AG09309 (cell line): ENCODE measurements around the gene PRM3.

Experiments used
- DNase-seq: peaks from one replicate; pipeline ENCODE4 v3.0.0-alpha.2; 2010; ENCODE audit warnings: low read depth
- H3K4me3 ChIP-seq: 2 replicates; pipeline ENCODE4 v1.5.1; 2011; ENCODE audit warnings: mild to moderate bottlenecking, low read depth, low read length, moderate library complexity; ENCODE audit not compliant: control insufficient read depth
- TF ChIP-seq, protein P1 (sequence below): IDR thresholded peaks from 2 replicates; pipeline ENCODE4 v1.5.1; 2011; ENCODE audit warnings: mild to moderate bottlenecking, low read depth, low read length, inconsistent platforms; ENCODE audit not compliant: insufficient read depth, control insufficient read depth; ENCODE audit errors: missing control alignments

Gene PRM3

DNA sequence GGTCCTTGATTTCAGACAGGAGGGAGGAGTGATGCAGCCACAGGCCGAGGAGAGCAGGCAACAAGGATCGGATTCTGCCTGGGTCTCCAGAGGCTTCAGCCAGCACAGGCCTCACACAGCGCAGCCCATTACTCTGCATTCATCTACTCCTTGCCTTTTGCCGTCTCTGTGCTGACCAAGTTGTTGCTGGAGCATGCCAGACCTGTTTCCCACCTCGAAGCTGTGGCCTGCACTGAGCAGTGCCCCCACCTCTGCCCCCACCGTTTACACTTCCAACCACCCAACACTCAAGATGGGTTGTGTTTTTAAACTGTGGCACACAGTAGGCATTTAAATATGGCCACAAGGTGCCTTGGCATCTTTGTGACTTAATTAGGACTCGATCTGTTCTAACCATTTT lies 1.5 kb upstream of the PRM3 start:
- no peak overlapping the region for H3K4me3 ChIP-seq
- no peak for DNase-seq
- TF ChIP-seq, protein P1, sequence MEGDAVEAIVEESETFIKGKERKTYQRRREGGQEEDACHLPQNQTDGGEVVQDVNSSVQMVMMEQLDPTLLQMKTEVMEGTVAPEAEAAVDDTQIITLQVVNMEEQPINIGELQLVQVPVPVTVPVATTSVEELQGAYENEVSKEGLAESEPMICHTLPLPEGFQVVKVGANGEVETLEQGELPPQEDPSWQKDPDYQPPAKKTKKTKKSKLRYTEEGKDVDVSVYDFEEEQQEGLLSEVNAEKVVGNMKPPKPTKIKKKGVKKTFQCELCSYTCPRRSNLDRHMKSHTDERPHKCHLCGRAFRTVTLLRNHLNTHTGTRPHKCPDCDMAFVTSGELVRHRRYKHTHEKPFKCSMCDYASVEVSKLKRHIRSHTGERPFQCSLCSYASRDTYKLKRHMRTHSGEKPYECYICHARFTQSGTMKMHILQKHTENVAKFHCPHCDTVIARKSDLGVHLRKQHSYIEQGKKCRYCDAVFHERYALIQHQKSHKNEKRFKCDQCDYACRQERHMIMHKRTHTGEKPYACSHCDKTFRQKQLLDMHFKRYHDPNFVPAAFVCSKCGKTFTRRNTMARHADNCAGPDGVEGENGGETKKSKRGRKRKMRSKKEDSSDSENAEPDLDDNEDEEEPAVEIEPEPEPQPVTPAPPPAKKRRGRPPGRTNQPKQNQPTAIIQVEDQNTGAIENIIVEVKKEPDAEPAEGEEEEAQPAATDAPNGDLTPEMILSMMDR = no peak

DNA sequence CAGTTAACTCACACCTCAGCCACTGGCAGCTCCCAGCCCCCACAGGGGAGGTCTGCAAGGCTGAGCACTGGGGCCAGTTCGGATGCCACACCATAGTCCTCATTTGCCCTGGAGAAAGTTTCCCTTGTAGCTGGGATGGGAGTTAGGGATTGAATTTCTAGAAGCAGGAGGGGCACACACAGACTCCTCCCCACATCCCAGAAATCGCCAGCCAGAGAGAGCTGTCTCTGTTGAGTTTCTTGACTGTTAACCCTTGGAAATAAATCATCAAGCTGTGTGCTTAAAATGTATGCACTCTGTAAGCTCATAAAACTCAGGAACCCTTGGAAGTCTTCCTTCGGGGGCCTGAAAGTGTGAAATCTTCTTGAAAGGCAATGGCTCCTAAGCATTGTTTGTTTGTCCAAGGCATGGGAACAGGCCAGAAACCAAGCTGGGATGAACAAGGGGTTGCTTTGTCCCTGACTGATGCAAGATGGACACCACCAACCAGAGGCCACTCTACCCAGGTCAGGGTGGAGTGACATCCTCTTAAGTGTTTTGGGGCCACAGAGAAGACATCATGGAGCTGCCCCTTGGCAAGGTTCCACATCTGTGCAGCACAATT lies 394 bp upstream of the PRM3 start:
- TF ChIP-seq, protein P1 = no peak
- no peak overlapping the region for H3K4me3 ChIP-seq
- no peak for DNase-seq

DNA sequence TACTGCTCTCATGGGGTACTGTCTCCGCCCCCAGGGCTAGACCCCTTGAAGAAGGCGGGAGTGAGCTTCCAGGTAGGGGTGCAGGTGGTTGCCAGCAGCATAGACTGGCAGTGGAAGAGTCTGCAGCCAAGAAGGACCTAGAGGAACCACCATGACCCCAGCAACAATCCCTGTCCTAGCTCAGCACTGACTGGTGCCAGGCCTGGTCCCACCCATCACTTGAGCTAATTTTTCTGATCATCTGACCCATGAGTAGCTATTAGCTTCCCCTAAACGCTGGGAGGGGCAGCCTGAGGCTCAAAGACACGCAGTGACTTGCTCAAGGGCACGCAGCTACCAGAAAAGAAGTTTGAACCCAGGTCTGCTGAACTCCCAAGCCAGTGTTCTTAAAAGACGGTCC lies 945 bp downstream of the PRM3 start:
- H3K4me3 ChIP-seq = no peak overlapping the region
- DNase-seq = no peak
- TF ChIP-seq, protein P1 = no peak

DNA sequence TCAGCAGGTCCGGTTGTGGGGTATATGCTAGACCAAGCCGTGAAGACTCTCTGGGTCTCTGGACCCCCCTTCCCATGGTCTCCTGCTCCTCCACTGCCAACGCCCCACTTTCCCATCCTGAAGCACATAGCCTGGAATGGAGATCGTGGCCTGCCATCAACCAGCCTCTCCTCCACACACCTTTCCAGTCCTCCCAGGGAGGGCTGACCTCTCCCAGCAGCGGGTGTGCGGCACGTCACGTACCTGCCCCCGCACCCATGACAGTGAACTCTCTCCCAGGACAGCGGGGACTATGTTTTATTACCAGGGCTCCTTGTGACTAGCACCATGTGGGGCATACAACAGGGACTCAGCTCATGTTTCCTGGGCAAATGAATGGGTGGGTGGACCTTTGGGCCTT lies 1.8 kb downstream of the PRM3 start:
- no peak overlapping the region for H3K4me3 ChIP-seq
- TF ChIP-seq, protein P1 = no peak
- no peak for DNase-seq

DNA sequence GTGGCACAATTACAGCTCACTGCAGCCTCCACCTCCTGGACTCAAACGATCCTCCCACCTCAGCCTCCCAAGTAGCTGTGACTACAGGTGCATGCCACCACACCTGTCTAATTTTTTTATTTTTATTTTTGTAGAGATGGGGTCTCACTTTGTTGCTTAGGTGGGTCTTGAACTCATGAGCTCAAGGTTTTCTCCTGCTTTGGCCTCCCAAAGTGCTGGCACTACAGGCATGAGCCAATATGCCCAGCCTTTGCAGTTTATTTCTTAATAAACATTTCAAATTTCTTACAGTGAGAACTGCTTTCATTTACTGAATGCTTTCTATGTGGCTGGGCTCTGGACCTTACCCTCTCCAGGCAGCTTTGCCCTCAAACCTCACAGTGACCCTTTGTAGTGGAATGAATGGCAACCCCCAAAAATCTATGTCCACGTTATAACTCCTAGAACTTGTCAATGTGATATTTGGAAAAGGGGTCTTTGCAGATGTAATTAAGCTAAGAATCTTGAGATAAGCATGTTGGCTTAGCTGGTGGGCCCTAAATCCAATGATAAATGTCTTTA lies 2.7 kb downstream of the PRM3 start:
- DNase-seq = no peak
- TF ChIP-seq, protein P1 = no peak
- H3K4me3 ChIP-seq = no peak overlapping the region

DNA sequence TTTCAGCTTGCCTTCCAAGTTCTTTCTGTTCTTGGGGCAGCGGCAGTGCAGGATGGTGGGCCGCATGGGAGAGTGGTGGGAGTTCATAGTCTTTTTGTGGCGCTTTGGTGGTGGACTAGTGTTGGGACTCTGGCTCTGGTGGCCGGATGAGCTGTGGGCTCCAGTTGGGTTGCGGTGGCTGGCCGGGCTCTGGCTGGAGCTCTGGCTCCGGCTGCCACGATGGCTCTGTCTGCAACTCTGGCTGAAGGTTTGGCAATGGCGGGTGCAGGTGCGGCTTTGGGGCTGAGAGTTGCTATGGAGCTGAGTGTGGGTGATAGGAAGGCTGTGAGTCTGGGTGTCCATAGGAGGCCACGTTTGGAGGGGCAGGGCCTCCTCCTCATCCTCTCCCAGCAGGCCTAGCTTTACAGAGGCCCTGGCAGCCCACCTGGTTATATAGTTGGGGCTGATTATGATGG lies 4.5 kb downstream of the PRM3 start, which contains the start of gene TNP2:
TSS of gene TNP2 (minus strand) at position 405 of the 455 bp plus-strand sequence. CDS start at position 342, 63 bp downstream.
- TF ChIP-seq, protein P1 = no peak
- no peak within 1 kb of the TSS for H3K4me3 ChIP-seq
- no peak for DNase-seq
